HCT116 (cell line): ENCODE data around the gene SAMHD1. TPM values are rescaled to one million over a fixed set of nuclear protein-coding genes. Genes with fewer than 3 reads are reported as not detected.

ENCODE experiments used
- ATAC-seq: fragments of 200-7000 bp; cut with Tn5 transposase; 2 replicates; pipeline ENCODE4 v1.9.1; 2020; ENCODE audit warnings: mild to moderate bottlenecking, moderate library complexity
- BruUV-seq: library from RNA; stranded (reverse); fragments of 400-500 nt; replicated peaks from 2 replicates; lab custom pipeline; 2021; lab: Mats Ljungman, UMichigan
- CTCF ChIA-PET: fragments of 300-600 bp; sonication (Branson Sonifier 250); formaldehyde crosslinking; loops from one replicate; lab custom pipeline; 2021; ENCODE audit warnings: antibody characterized with exemption; lab: Charles Lee
- POLR2A ChIA-PET: fragments of 300-600, 350-600 bp; sonication (Branson Sonifier 250); formaldehyde crosslinking; loops from one replicate; lab custom pipeline; 2021; ENCODE audit warnings: antibody characterized with exemption; lab: Charles Lee
- RAD21 ChIA-PET, 2 experiments: fragments of 300-600 bp; sonication (Branson Sonifier 250); formaldehyde crosslinking; loops; one replicate each; lab custom pipeline; 2023; ENCODE audit warnings: low total read pairs in 2 of 2; ENCODE audit not compliant: uncharacterized antibody in 2 of 2, unreplicated experiment in 2 of 2, low non-redundant PET in 1 of 2; lab: Charles Lee
- DNase-seq: peaks from one replicate; pipeline ENCODE4 v3.0.0-alpha.2; 2010; ENCODE audit warnings: low read depth, low spot score
- H2AFZ ChIP-seq: fragments of 200-600 bp; shearing (Covaris generic), sonication (generic); 2 replicates; pipeline ENCODE4 v1.6.1; 2017; ENCODE audit warnings: low read depth, mixed run types, mixed read lengths, antibody characterized with exemption, low read length; ENCODE audit not compliant: poor library complexity, severe bottlenecking
- H3K27ac ChIP-seq: 2 replicates; pipeline ENCODE4 v1.5.1; 2012; ENCODE audit warnings: low read depth, low read length
- H3K27me3 ChIP-seq: fragments of 200-600 bp; sonication (generic); 2 replicates; pipeline ENCODE4 v1.6.1; 2016; ENCODE audit warnings: mixed run types, low read length, mixed read lengths; ENCODE audit not compliant: insufficient read depth
- H3K36me3 ChIP-seq, 2 experiments: fragments of 200-500 bp in 1 of 2; fragments of 200-600 bp in 1 of 2; sonication (Bioruptor generic) in 1 of 2; sonication (generic) in 1 of 2; 2 replicates each; pipeline versions ENCODE4 v1.5.1 to v1.6.1; 2014 to 2016; ENCODE audit warnings: low read length in 2 of 2, inconsistent platforms in 1 of 2, mixed read lengths in 1 of 2, mixed run types in 1 of 2; ENCODE audit not compliant: insufficient read depth in 2 of 2, control insufficient read depth in 1 of 2
- H3K4me1 ChIP-seq, 2 experiments: fragments of 200-600 bp in 1 of 2; sonication (generic) in 1 of 2; 2 replicates each; pipeline versions ENCODE4 v1.5.1 to v1.6.1; 2012 to 2017; ENCODE audit warnings: low read length in 2 of 2, inconsistent platforms in 1 of 2, mild to moderate bottlenecking in 1 of 2, mixed read lengths in 1 of 2, mixed run types in 1 of 2, moderate library complexity in 1 of 2; ENCODE audit not compliant: insufficient read depth in 2 of 2, control insufficient read depth in 1 of 2
- H3K4me2 ChIP-seq: fragments of 200-600 bp; sonication (generic); 2 replicates; pipeline ENCODE4 v1.6.1; 2017; ENCODE audit warnings: mixed run types, low read length, mixed read lengths
- H3K4me3 ChIP-seq, 2 experiments: fragments of 200-600 bp in 1 of 2; sonication (generic) in 1 of 2; replicated peaks in 1 of 2; 2 replicates each; pipeline ENCODE4 v1.5.1; 2011 to 2016; ENCODE audit warnings: low read length in 2 of 2, control low read depth in 1 of 2, low read depth in 1 of 2, mild to moderate bottlenecking in 1 of 2, mixed read lengths in 1 of 2, mixed run types in 1 of 2
- H3K79me2 ChIP-seq: fragments of 200-600 bp; sonication (generic); 2 replicates; pipeline ENCODE4 v1.6.1; 2017; ENCODE audit warnings: mild to moderate bottlenecking, mixed run types, low read length, moderate library complexity, mixed read lengths; ENCODE audit not compliant: insufficient read depth
- H3K9ac ChIP-seq: fragments of 200-600 bp; sonication (generic); 2 replicates; pipeline ENCODE4 v1.6.1; 2016; ENCODE audit warnings: low read length, mixed read lengths
- H3K9me2 ChIP-seq: fragments of 200-600 bp; sonication (generic), shearing (Covaris generic); 2 replicates; pipeline ENCODE4 v1.6.1; 2017; ENCODE audit warnings: mixed run types, mild to moderate bottlenecking, moderate library complexity; ENCODE audit not compliant: insufficient read depth
- H3K9me3 ChIP-seq, 2 experiments: fragments of 200-500 bp in 1 of 2; fragments of 200-600 bp in 1 of 2; sonication (Bioruptor generic) in 1 of 2; sonication (generic) in 1 of 2; 2 replicates each; pipeline ENCODE4 v1.6.1; 2014 to 2017; ENCODE audit warnings: low read length in 2 of 2, mixed read lengths in 2 of 2, inconsistent platforms in 1 of 2, low read depth in 1 of 2, mild to moderate bottlenecking in 1 of 2, mixed run types in 1 of 2, moderate library complexity in 1 of 2; ENCODE audit not compliant: control insufficient read depth in 1 of 2, insufficient read depth in 1 of 2
- H4K20me1 ChIP-seq: fragments of 200-600 bp; sonication (generic), shearing (Covaris generic); 2 replicates; pipeline ENCODE4 v1.6.1; 2017; ENCODE audit warnings: mixed run types, mild to moderate bottlenecking, moderate library complexity; ENCODE audit not compliant: insufficient read depth
- ATF3 ChIP-seq: IDR thresholded peaks from 2 replicates; pipeline ENCODE4 v1.6.1; 2012
- CBX3 ChIP-seq: IDR thresholded peaks from 2 replicates; pipeline ENCODE4 v1.6.1; 2012; ENCODE audit warnings: low read depth
- ELF1 ChIP-seq: IDR thresholded peaks from 2 replicates; pipeline ENCODE4 v1.6.1; 2012; ENCODE audit warnings: low read depth, borderline replicate concordance
- EZH2phosphoT487 ChIP-seq: fragments of 200-600 bp; IDR thresholded peaks from 2 replicates; pipeline ENCODE4 v1.6.1; 2018; ENCODE audit warnings: antibody characterized with exemption, borderline replicate concordance
- FOSL1 ChIP-seq: IDR thresholded peaks from 2 replicates; pipeline ENCODE4 v1.6.1; 2012; ENCODE audit warnings: low read depth
- JUND ChIP-seq: IDR thresholded peaks from 2 replicates; pipeline ENCODE4 v1.6.1; 2012
- POLR2A ChIP-seq: IDR thresholded peaks from 2 replicates; pipeline ENCODE4 v1.7.0; 2011; ENCODE audit warnings: borderline replicate concordance; ENCODE audit not compliant: insufficient read depth, insufficient read length; ENCODE audit errors: extremely low read depth
- POLR2AphosphoS5 ChIP-seq: IDR thresholded peaks from 2 replicates; pipeline ENCODE4 v1.6.1; 2011; ENCODE audit warnings: mild to moderate bottlenecking, low read depth, low read length, moderate library complexity
- RAD21 ChIP-seq: IDR thresholded peaks from 2 replicates; pipeline ENCODE4 v1.6.1; 2012; ENCODE audit warnings: low read depth, mild to moderate bottlenecking
- SIN3A ChIP-seq: IDR thresholded peaks from 2 replicates; pipeline ENCODE4 v1.6.1; 2012; ENCODE audit warnings: low read depth
- SP1 ChIP-seq: IDR thresholded peaks from 2 replicates; pipeline ENCODE4 v1.6.1; 2012; ENCODE audit warnings: low read depth
- TCF7L2 ChIP-seq: IDR thresholded peaks from 2 replicates; pipeline ENCODE4 v1.7.0; 2011; ENCODE audit warnings: borderline replicate concordance, inconsistent platforms; ENCODE audit not compliant: insufficient read depth, insufficient read length; ENCODE audit errors: extremely low read depth
- ZBTB33 ChIP-seq: IDR thresholded peaks from 2 replicates; pipeline ENCODE4 v1.6.1; 2011; ENCODE audit warnings: mild to moderate bottlenecking, low read length, moderate library complexity; ENCODE audit not compliant: insufficient replicate concordance; ENCODE audit errors: extremely low read depth
- ZNF274 ChIP-seq: fragments of 200-500 bp; sonication (Bioruptor generic); IDR thresholded peaks from 2 replicates; pipeline ENCODE4 v1.6.1; 2014; ENCODE audit warnings: mild to moderate bottlenecking, low read depth, low read length, inconsistent platforms
- intact Hi-C: fragments of 100-400 bp; cut with micrococcal nuclease; formaldehyde crosslinking; loops from 2 replicates; pipeline ENCODE4 v1.10.0; 2022
- total RNA-seq: library from RNA; stranded (reverse); gene quantifications from one replicate; pipeline ENCODE4 v1.2.1, GENCODE V29; 2021; ENCODE audit not compliant: unreplicated experiment
- TF ChIP-seq, protein P1 (sequence below), 3 experiments: fragments of 200-600 bp in 1 of 3; sonication (generic) in 1 of 3; IDR thresholded peaks in 2 of 3; conservative IDR thresholded peaks in 1 of 3; 2 replicates each; pipeline ENCODE4 v1.5.1; 2012 to 2017; ENCODE audit warnings: low read depth in 2 of 3, low read length in 2 of 3, antibody characterized with exemption in 1 of 3, borderline replicate concordance in 1 of 3, control low read depth in 1 of 3, mild to moderate bottlenecking in 1 of 3, mixed read lengths in 1 of 3, mixed run types in 1 of 3, moderate library complexity in 1 of 3; ENCODE audit not compliant: insufficient read depth in 1 of 3

The SAMHD1 gene
- total RNA-seq, 1 experiment from 2014 or later = 21.4 TPM

DNA sequence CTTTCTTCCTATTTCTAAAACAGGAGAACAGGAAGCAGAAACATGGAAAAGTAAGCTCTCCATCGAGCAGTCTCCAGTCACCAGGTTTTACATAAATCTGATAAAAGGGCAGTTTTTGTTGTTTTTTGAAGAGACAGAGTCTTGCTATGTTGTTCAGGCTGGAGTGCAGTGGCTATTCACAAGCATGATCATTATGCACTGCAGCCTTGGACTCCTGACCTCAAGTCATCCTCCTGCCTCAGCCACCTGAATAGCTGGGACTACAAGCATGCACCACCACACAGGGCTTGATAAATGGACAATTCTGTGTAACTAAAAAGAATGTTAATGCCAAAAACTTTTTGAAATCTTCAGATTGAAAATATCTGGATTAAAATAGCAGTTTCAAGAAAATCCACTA is 23.8 kb downstream of the SAMHD1 start:
- ChIA-PET RAD21 (no interaction called here), CTCF (interaction anchor here (1.3 kb wide), 1 partner anchor 728 kb away, joined by 3 read pairs; no protein-coding TSS in a partner anchor), POLR2A (no interaction called here)
- no peak for ATAC-seq
- no peak for TF ChIP-seq ZNF274
- TF ChIP-seq EZH2phosphoT487 = no peak
- TF ChIP-seq TCF7L2 = no peak
- no peak for TF ChIP-seq ELF1
- no peak for TF ChIP-seq ZBTB33
- TF ChIP-seq, protein P1, sequence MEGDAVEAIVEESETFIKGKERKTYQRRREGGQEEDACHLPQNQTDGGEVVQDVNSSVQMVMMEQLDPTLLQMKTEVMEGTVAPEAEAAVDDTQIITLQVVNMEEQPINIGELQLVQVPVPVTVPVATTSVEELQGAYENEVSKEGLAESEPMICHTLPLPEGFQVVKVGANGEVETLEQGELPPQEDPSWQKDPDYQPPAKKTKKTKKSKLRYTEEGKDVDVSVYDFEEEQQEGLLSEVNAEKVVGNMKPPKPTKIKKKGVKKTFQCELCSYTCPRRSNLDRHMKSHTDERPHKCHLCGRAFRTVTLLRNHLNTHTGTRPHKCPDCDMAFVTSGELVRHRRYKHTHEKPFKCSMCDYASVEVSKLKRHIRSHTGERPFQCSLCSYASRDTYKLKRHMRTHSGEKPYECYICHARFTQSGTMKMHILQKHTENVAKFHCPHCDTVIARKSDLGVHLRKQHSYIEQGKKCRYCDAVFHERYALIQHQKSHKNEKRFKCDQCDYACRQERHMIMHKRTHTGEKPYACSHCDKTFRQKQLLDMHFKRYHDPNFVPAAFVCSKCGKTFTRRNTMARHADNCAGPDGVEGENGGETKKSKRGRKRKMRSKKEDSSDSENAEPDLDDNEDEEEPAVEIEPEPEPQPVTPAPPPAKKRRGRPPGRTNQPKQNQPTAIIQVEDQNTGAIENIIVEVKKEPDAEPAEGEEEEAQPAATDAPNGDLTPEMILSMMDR (IDR thresholded peaks at IDR 0.05 in 2 of 3, conservative IDR thresholded peaks at IDR 0.05 in 1 of 3; ENCODE audit: borderline replicate concordance in 1 of 3, insufficient read depth in 1 of 3, low read depth in 2 of 3, low read length in 2 of 3) = no peak
- TF ChIP-seq FOSL1 = no peak
- no peak for TF ChIP-seq SIN3A
- no peak for TF ChIP-seq POLR2AphosphoS5
- TF ChIP-seq POLR2A = no peak
- TF ChIP-seq RAD21 = no peak
- TF ChIP-seq CBX3 = no peak
- no peak for TF ChIP-seq JUND
- TF ChIP-seq SP1 = no peak
- no peak for TF ChIP-seq ATF3
- no peaks in the 10 kb centered on the region for H4K20me1 ChIP-seq
- H3K4me2 ChIP-seq = no peak overlapping the region
- intact Hi-C loops = no loop called here
- no peaks in the 10 kb centered on the region for H3K36me3 ChIP-seq
- H3K9me3 ChIP-seq = no peaks in the 10 kb centered on the region
- no peaks in the 10 kb centered on the region for H3K9me2 ChIP-seq
- no peaks in the 10 kb centered on the region for H3K27me3 ChIP-seq
- peaks cover 0 to 13% of the 10 kb centered on the region in 2 experiments; a peak in 2 of 4 replicates for H3K4me1 ChIP-seq
- no peaks in the 10 kb centered on the region for H3K79me2 ChIP-seq
- DNase-seq = no peak
- no peak overlapping the region for H3K27ac ChIP-seq
- H3K9ac ChIP-seq = no peak overlapping the region
- BruUV-seq = no TSS peak
- no peak overlapping the region for H2AFZ ChIP-seq
- no peak overlapping the region for H3K4me3 ChIP-seq
